ENCODE data around the gene COL6A3. TPM values are rescaled to one million over a fixed set of nuclear protein-coding genes. Genes with fewer than 3 reads are reported as not detected.

Gene COL6A3
- total and polyA plus RNA-seq, 2 of the 13 experiments (the other 11 are each of a cell fraction or from before 2014, with no cell fraction given) = 0.03 TPM; not detected in 1

DNA sequence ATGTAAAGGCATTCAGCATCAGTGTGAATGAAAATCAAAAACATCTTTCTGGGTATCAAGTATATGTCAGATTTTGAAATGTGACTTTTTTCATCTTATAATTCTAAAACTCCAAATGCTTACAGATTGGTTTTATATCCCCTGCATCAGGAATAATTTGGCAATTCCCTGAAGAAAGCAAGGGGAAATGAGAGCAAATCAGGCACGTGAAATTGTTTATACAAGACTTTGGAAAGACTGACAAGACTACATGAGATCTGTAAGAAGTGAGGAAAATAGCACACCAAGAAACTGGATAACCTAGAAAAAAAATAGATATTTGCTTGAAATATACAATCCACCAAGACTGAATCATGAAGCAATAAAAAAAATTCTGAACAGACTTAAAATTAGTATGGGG lies 13.8 kb downstream of the COL6A3 start:
- no peaks in the 10 kb centered on the region for H3K4me1 ChIP-seq (ENCODE audit: insufficient read depth, low read length)
- H3K4me3 ChIP-seq (replicated peaks in 1 of 3; ENCODE audit: insufficient read depth in 1 of 3, low read depth in 2 of 3, low read length in 3 of 3) = no peak overlapping the region
- no peaks in the 10 kb centered on the region for H3K36me3 ChIP-seq (replicated peaks in 1 of 2; ENCODE audit: control insufficient read depth in 1 of 2, insufficient read depth in 2 of 2, low read length in 2 of 2)
- FAIRE-seq (no peak), DNase-seq (ENCODE audit: low spot score) (no peak), ATAC-seq (no peak)
- ChIA-PET CTCF (ENCODE audit: low intra/inter-chr PET ratio, low total read pairs) (no interaction called here), POLR2A (no interaction called here)
- H3K27me3 ChIP-seq (ENCODE audit: control insufficient read depth in 1 of 2, insufficient read depth in 2 of 2, low read length in 2 of 2) = peaks cover 5 to 22% of the 10 kb centered on the region in 2 experiments; a peak in 4 of 5 replicates
- no peaks in the 10 kb centered on the region for H3K9me3 ChIP-seq (ENCODE audit: low read length)
- no peaks in the 10 kb centered on the region for H4K20me1 ChIP-seq (ENCODE audit: insufficient read depth, low read length)
- H3K79me2 ChIP-seq (ENCODE audit: insufficient read depth, low read length) = no peaks in the 10 kb centered on the region
- no peak overlapping the region for H2AFZ ChIP-seq (ENCODE audit: low read length)
- no peak overlapping the region for H3K4me2 ChIP-seq (ENCODE audit: low read depth, low read length)
- in situ Hi-C loops (cut with HindIII; ENCODE audit: extremely low pct_ligation_motif_present, low pct_unique_long_range_greater_than_20kb) (no loop called here), intact Hi-C loops (cut with micrococcal nuclease; ENCODE audit: unreplicated experiment) (no loop called here)
- no peak overlapping the region for H3K9ac ChIP-seq (ENCODE audit: insufficient read depth, low read depth, low read length)
- 2% methylated on average over 1 of the region's 1 CpG for WGBS (ENCODE audit: low lambda C conversion rate)
- no peak overlapping the region for H3K27ac ChIP-seq (ENCODE audit: extremely low read length, insufficient read depth, low read length)
- BruUV-seq (replicated peaks) = no TSS peak
- TF ChIP-seq RFX1 (IDR thresholded peaks at IDR 0.05) (no peak), ZBTB20 (CRISPR knock-in tag; IDR thresholded peaks at IDR 0.05; ENCODE audit: borderline replicate concordance, low read depth) (no peak), TCF7L2 (IDR thresholded peaks at IDR 0.05; ENCODE audit: low read depth, low read length) (no peak), ZNF678 (CRISPR knock-in tag; IDR thresholded peaks at IDR 0.05) (no peak), ZNF432 (CRISPR knock-in tag; IDR thresholded peaks at IDR 0.05; ENCODE audit: borderline replicate concordance) (no peak), NAIF1 (CRISPR knock-in tag; IDR thresholded peaks at IDR 0.05; ENCODE audit: borderline replicate concordance) (no peak), YY1 (IDR thresholded peaks at IDR 0.05; ENCODE audit: insufficient read depth, insufficient replicate concordance, low read depth, low read length) (no peak), RBFOX2 (IDR thresholded peaks at IDR 0.05; ENCODE audit: low read depth, low read length) (no peak), TOE1 (CRISPR knock-in tag; IDR thresholded peaks at IDR 0.05) (no peak)
- TF ChIP-seq, protein P1, sequence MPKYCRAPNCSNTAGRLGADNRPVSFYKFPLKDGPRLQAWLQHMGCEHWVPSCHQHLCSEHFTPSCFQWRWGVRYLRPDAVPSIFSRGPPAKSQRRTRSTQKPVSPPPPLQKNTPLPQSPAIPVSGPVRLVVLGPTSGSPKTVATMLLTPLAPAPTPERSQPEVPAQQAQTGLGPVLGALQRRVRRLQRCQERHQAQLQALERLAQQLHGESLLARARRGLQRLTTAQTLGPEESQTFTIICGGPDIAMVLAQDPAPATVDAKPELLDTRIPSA (CRISPR knock-in tag; IDR thresholded peaks at IDR 0.05; ENCODE audit: borderline replicate concordance) = no peak
- TF ChIP-seq, protein P2, sequence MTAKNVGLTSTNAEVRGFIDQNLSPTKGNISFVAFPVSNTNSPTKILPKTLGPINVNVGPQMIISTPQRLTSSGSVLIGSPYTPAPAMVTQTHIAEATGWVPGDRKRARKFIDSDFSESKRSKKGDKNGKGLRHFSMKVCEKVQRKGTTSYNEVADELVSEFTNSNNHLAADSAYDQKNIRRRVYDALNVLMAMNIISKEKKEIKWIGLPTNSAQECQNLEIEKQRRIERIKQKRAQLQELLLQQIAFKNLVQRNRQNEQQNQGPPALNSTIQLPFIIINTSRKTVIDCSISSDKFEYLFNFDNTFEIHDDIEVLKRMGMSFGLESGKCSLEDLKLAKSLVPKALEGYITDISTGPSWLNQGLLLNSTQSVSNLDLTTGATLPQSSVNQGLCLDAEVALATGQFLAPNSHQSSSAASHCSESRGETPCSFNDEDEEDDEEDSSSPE (CRISPR knock-in tag; IDR thresholded peaks at IDR 0.05) = no peak
- TF ChIP-seq, protein P3, sequence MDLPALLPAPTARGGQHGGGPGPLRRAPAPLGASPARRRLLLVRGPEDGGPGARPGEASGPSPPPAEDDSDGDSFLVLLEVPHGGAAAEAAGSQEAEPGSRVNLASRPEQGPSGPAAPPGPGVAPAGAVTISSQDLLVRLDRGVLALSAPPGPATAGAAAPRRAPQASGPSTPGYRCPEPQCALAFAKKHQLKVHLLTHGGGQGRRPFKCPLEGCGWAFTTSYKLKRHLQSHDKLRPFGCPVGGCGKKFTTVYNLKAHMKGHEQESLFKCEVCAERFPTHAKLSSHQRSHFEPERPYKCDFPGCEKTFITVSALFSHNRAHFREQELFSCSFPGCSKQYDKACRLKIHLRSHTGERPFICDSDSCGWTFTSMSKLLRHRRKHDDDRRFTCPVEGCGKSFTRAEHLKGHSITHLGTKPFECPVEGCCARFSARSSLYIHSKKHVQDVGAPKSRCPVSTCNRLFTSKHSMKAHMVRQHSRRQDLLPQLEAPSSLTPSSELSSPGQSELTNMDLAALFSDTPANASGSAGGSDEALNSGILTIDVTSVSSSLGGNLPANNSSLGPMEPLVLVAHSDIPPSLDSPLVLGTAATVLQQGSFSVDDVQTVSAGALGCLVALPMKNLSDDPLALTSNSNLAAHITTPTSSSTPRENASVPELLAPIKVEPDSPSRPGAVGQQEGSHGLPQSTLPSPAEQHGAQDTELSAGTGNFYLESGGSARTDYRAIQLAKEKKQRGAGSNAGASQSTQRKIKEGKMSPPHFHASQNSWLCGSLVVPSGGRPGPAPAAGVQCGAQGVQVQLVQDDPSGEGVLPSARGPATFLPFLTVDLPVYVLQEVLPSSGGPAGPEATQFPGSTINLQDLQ (CRISPR knock-in tag; IDR thresholded peaks at IDR 0.05) = no peak
- TF ChIP-seq, protein P4, sequence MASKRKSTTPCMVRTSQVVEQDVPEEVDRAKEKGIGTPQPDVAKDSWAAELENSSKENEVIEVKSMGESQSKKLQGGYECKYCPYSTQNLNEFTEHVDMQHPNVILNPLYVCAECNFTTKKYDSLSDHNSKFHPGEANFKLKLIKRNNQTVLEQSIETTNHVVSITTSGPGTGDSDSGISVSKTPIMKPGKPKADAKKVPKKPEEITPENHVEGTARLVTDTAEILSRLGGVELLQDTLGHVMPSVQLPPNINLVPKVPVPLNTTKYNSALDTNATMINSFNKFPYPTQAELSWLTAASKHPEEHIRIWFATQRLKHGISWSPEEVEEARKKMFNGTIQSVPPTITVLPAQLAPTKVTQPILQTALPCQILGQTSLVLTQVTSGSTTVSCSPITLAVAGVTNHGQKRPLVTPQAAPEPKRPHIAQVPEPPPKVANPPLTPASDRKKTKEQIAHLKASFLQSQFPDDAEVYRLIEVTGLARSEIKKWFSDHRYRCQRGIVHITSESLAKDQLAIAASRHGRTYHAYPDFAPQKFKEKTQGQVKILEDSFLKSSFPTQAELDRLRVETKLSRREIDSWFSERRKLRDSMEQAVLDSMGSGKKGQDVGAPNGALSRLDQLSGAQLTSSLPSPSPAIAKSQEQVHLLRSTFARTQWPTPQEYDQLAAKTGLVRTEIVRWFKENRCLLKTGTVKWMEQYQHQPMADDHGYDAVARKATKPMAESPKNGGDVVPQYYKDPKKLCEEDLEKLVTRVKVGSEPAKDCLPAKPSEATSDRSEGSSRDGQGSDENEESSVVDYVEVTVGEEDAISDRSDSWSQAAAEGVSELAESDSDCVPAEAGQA (IDR thresholded peaks at IDR 0.05; ENCODE audit: low read depth) = no peak
- TF ChIP-seq, protein P4 (CRISPR knock-in tag; IDR thresholded peaks at IDR 0.05; ENCODE audit: borderline replicate concordance) = no peak

Measured in HepG2 (cell line).